ENCODE measurements around the gene FOSL2.
A peak's percentile ranks its signal among the peaks of the same experiment; 100 is the strongest.

Gene FOSL2

DNA sequence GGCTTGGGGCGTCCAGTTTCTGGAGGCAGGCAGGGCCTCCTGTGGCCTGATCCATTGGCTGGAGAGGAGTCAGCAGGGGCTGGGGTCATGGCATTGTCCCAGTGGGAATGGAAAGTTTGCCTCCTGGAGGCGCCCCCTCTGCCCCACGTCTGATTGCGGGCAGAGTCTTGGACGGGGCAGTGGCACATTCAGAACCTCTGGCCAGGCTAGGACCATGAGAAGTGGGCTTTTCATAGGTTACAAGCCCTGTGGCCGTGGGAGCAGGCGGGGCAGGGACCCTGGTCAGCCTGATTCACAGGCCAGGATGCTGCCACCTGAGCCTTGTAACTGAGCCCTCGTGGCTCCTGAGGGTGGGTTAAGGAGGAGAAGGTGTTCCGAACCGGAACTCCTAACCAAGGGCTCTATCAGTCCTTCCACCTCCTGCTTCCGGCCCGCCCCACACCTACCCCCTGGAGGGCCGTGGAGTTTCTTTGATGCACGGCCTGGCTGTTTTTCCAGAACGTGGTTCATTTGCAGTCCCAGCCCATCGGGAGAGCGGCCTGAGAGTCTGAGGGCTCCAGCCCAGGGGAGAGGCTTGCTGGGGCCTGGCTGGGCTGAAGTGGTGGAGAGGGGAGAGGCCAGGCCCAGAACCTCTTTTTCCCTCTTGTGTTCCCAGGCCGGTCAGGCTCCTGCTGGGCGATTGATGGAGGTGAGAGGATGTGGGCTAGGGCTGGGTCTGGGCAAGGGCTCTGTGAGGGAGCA is 59.3 kb downstream of the FOSL2 start:
- DNase-seq (ENCODE audit: low spot score), result no peak

DNA sequence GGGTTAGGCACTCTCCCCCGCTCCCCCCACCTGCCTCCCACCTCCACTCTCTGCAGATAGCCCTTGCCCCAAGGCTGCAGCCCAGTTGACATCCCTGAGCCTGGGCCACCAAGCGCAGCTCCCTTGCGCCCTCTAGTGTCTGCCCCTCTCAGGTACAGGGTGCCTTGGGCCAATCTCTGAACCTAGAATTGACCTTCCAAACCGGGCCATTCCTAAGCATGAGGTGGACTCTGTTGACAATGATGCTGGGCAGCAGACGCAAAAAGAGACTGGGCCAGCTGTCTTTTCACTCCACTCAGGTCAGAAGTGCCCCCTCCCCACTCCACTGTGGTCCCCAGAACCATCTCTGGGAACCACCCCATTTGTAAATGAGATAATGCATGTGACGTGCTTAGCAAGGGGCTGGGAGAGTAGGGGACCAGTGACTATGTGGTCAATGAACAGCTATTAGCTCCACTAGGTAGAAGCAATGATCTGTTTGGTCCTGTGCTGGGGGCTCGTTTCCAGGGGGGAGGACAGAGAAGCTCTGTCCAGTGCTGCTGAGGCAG is 60.0 kb downstream of the FOSL2 start:
- DNase-seq (ENCODE audit: low spot score), result peak; percentile 85

DNA sequence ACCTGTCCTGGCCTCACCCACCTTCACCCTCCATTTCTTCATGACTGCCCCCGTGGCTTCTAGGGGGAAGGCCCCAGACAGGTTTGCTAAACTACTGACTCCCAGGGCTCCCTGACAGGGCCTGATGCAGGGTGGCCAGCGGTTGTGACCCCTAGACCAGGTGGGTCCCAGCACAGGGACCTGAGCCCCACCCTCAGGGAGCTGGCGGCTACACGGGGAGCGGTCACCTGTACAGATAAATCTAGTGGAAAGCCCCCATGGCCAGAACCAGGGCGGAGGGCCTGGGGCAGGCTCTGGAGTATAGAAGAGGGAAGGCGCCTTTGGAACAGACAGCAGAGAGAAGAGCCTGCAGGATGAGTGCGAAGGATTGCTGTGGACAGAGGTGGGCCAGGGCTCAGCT is 60.7 kb downstream of the FOSL2 start:
- DNase-seq (ENCODE audit: low spot score), result no peak

DNA sequence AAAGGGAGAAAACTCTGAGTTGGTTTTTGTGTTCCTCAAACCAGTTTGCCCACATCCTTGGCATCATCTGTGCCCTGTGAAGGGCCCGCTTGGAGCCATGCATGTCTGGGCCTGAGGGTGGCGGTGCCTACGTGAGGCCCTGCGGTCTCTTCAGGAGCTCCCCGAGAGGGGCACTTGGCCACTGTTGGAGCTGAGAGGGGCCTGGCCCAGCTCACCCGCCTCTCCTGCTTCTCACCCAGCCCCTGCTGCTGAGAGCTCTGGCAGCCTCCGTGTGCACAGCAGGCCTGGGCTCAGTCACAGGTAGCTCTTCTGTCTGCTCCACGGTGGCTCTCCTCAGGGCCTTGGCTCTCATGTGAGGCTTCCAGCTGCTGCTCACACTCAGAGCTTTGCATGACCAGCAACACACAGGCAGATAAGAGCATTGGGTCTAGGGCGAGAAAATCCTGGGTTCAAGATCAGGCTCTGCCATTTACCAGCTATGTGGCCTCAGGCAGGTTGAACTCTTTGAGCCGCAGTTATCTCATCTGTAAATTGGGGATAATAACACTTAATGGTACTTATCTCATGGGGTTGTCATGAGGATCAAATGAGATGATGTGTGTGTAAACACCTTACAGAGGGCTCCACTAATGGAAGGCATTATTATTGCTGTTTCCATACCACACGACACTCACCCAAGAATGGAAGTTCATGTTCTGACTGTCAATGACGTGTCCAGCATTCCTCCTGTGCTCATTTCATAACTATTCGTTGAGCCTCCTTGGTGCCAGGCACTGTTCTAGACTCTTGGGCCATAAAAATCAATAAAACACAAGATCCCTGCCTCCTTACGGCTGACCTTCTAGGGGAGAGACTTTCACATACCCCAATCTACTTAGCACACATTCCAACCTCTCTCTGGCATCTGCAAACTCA is 61.6 kb downstream of the FOSL2 start:
- no peak for DNase-seq (ENCODE audit: low spot score)

DNA sequence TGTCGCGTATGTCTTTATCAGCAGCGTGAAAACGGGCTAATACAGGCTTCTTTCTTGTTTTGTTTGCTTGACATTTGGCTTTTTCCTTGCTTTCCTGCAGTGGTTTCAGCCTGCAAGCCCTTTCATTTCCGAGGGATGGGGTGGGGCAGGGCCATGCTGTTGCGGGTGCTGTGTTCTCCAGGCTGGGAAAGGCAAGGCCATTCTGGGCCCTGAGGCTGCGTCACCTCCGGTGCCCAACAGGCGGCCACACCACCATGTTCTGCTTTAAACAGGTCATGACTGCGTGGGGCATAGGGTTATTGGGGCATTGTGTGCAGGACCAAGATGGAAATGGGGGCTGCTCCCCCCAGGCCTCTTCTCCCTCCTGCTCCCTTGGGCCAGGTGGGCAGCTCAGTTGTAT is 64.6 kb downstream of the FOSL2 start:
- DNase-seq (ENCODE audit: low spot score), result no peak

DNA sequence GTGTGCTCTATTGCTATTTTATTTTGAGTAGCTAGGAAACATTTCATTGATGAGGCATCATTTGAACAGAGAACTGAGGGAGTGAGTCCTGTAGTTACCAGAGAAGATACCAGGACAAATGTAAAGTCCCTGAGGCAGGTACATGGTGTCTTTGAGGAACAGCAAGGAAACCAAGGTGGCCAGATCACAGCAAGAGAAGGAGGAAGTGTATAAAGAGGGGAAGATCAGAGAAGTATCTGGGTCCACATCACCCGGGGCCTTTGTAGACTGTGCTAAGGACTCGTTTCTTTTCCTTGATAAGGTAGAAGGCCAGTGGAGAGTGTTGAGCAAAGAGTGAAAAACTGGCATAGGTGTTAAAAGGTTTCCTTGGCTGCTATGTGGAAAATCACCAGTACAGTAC is 68.4 kb downstream of the FOSL2 start:
- DNase-seq (ENCODE audit: low spot score), result no peak

DNA sequence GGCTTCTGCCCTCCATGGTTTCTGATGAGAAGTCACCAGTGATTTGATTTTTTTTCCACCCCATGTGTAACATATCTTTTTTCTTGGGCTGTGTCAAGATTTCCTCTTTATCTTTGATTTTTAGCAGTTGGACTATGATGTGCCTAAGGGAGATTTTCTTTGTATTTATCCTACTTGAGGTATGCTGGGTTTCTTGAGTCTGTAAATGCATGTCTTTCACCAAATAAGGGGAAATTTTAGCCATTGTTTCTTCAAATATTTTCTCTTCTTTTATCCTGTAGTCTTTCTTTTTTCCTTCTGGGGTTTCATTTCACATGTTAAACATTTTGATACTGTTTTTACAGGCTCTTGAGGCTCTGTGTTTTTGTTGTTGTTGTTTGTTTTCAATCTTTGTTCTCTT is 69.5 kb downstream of the FOSL2 start:
- DNase-seq (ENCODE audit: low spot score), result no peak

DNA sequence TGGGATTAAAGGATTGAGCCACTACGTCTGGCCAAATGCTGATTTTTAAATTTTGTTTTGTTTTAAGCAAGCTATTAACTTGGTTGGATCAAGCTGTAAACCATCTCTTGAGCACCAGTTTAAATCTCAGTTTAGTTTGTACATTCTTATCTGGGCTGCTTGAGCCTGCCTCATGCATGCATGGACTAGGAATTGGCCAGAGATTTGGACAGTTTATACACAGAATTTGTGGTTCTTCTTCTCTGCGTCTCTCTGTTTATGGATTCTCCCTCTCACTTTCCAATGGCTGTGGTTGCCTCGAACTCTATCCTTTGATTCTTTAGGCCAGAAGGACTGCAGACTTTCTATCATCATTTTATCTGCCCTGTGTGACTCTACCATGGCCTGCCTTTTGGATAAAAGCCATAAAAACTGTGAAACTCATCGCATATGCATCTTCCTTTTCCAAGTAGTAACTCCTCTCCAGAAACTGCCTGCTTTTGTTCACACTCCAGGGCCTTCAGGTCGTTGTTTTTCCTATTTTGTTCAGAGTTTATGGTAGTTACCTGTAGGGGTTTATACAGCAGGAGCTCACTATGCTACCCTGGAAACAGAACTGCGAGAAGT is 70.7 kb downstream of the FOSL2 start:
- DNase-seq (ENCODE audit: low spot score), result no peak

DNA sequence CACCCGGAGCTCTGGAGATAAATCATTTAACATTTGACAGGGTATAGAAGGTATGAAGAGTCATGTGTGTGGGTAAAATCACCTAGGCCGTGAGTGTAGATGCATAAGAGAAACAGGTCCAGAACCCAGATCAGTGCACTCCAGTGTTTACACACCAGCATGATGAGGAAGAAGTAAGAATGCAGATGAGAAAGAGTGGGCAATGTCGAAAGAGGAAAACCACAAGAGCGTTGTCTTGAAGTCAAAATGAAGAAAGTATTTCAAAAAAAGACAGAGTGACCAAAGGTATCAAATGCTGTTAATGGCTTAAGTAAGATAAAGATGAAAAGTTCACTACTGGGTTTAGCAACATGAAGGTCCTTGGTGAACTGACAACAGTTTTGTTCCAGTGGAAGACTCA is 71.2 kb downstream of the FOSL2 start:
- DNase-seq (ENCODE audit: low spot score), result no peak

DNA sequence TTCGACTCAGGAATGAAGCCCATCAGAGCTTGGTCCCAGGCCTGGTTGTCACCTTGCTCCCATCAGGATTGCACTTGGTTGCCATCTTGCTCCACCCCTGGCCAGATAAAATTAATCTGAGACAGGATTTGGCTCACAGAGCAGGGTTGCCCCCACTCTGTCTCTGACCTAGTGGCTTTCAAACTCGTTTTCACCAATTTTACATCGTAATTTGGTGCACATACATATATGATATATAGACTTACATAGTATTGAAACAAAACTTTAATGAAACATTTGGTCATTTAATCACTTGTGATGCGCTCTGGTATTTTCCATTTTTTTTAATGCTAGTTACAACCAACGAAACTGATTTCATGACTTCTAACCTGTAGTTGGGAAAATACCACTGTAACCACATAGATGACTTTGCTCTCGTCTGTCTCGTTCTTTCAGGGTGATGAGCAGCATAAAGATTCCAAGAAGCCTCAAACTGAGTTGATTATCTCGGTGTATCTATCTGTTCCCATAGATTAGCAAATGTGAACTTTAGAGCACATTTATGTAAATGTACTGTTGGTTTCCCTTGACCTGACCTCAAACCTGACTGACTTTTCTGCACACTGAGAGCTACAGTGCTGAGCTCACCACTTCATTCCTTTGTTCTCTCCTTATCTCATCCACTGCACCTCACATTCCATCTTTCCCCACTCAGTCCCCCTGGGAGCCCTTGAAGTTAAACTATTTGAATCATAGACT is 72.7 kb downstream of the FOSL2 start:
- DNase-seq (ENCODE audit: low spot score), result no peak
